Activated CD8-positive, alpha-beta T cell treated with anti-CD3 and anti-CD28 coated beads, Interleukin-2, amount 10 ng/mL, durations not matched to agents 7 days and 5 days (primary cell): Measurements from ENCODE around the gene BCKDHA. TPM values are rescaled to one million over a fixed set of nuclear protein-coding genes. Genes with fewer than 3 reads are reported as not detected.

Experiments
- ATAC-seq: fragments of 150-1000 bp; cut with Tn5 transposase; one replicate; pipeline ENCODE4 v1.10.0; 2021; ENCODE audit warnings: moderate library complexity
- CTCF ChIA-PET: fragments of 350-600 bp; sonication (Branson Sonifier 250); formaldehyde crosslinking; loops from one replicate; lab custom pipeline; 2021; ENCODE audit warnings: antibody characterized with exemption; lab: Charles Lee
- POLR2A ChIA-PET: fragments of 350-600 bp; sonication (Branson Sonifier 250); formaldehyde crosslinking; loops from one replicate; lab custom pipeline; 2021; ENCODE audit warnings: antibody characterized with exemption; lab: Charles Lee
- DNase-seq: peaks from one replicate; pipeline ENCODE4 v3.0.0-alpha.2; 2020
- H3K27ac Mint-ChIP-seq: one replicate; pipeline ENCODE4 v1.8.0; 2021; ENCODE audit warnings: mild to moderate bottlenecking, mixed read lengths
- H3K27me3 Mint-ChIP-seq: one replicate; pipeline ENCODE4 v1.8.0; 2021; ENCODE audit warnings: low read depth, mixed read lengths
- H3K36me3 Mint-ChIP-seq: one replicate; pipeline ENCODE4 v1.8.0; 2021; ENCODE audit warnings: low read depth, mixed read lengths
- H3K4me1 Mint-ChIP-seq: one replicate; pipeline ENCODE4 v1.8.0; 2021; ENCODE audit warnings: low read depth, mixed read lengths
- H3K4me3 Mint-ChIP-seq: one replicate; pipeline ENCODE4 v1.8.0; 2021; ENCODE audit warnings: mild to moderate bottlenecking, mixed read lengths
- H3K9me3 Mint-ChIP-seq: one replicate; pipeline ENCODE4 v1.8.0; 2022; ENCODE audit warnings: mixed read lengths; ENCODE audit not compliant: insufficient read depth
- total RNA-seq, 2 experiments: library from RNA; stranded (reverse); gene quantifications; one replicate each; pipeline ENCODE4 v1.2.3, GENCODE V29; 2021

Gene BCKDHA
- total RNA-seq, 2 experiments from 2014 or later, result 15.8 to 24.5 TPM

DNA sequence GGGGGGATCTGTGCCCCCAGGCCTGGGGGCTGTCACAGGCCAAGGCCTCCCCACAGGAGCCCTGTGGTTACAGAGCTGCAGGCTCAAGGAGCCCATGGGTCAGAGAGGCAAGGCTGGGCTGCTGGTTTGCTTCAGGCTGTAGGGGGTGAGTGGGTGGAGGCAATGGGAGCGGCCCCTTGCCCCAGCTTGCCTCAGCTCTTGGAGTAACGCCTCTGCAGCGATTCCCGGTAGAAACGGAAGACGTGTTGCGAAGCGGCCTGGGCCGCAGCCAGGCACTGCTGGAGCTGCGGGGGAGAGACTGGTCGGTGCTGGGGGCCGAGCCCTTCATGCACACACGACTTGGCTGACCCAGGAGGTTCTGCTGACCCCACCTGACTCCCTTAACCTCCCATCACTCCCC is 11.2 kb upstream of the BCKDHA start:
- H3K36me3 Mint-ChIP-seq, result peaks cover 24% of the 10 kb centered on the region
- POLR2A ChIA-PET, result no interaction called here
- CTCF ChIA-PET, result interaction anchor here (1.2 kb wide), 1 partner anchor 8 kb away, joined by 3 read pairs; no protein-coding TSS in a partner anchor

DNA sequence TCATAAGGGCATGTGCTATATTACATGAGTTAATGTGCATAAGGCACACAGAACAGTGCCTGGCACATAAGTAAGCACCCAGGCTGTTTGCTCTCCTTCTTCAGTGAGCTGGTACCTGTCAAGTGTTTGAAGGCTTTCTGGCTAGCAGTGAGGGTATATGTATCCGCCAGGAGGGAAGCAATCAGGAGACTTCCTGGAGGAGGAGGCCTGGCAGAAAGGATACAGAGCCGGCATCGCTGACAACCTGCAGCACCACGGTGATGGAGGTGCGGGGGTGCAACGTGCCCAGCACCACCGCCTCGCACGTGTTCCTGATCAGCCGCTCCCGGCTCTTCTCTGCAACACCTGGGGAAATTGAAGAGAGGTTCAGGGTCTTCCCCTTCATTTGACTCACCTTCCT is 6.0 kb upstream of the BCKDHA start:
- Mint-ChIP-seq H3K36me3 (peaks cover 17% of the 10 kb centered on the region), H3K9me3 (no peaks in the 10 kb centered on the region), H3K27ac (no peak overlapping the region), H3K4me3 (no peak overlapping the region), H3K27me3 (no peaks in the 10 kb centered on the region), H3K4me1 (peaks cover 12% of the 10 kb centered on the region)
- POLR2A ChIA-PET, result no interaction called here
- DNase-seq, result no peak
- no peak for ATAC-seq
- CTCF ChIA-PET, result no interaction called here

More for the DNA sequence above, 11.2 kb upstream of the BCKDHA start:
- Mint-ChIP-seq H3K4me3 (no peak overlapping the region), H3K9me3 (no peaks in the 10 kb centered on the region), H3K27me3 (no peaks in the 10 kb centered on the region), H3K4me1 (no peaks in the 10 kb centered on the region), H3K27ac (no peak overlapping the region)
- DNase-seq (no peak), ATAC-seq (no peak)

DNA sequence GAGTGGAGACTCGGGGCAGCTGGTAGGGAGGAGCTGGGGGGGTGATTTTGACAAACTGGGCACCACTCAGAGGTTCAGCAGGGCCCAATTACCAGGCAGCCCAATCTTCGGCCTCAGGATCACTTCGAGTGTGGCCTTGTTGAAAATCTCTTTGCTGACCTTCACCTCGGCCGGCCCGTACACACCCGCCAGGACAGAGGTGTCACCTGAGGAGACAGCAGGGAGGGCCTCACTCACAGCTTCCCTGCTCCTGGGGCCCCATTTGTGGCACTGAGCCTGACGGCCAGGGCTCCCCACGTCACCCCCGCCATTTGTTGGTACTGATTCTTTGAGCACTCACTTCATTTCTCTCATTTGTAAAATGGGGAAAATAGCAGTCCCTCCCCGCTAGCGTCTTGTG is 4.8 kb upstream of the BCKDHA start:
- no peak overlapping the region for H3K4me3 Mint-ChIP-seq
- CTCF ChIA-PET, result no interaction called here
- H3K27me3 Mint-ChIP-seq, result no peaks in the 10 kb centered on the region
- peaks cover 17% of the 10 kb centered on the region for H3K36me3 Mint-ChIP-seq
- ATAC-seq (no peak), DNase-seq (no peak)
- no peaks in the 10 kb centered on the region for H3K9me3 Mint-ChIP-seq
- POLR2A ChIA-PET, result no interaction called here
- no peak overlapping the region for H3K27ac Mint-ChIP-seq
- peaks cover 18% of the 10 kb centered on the region for H3K4me1 Mint-ChIP-seq

- H3K4me3 Mint-ChIP-seq, result peak overlapping the region; percentile 99
- H3K36me3 Mint-ChIP-seq, result peaks cover 8% of the 10 kb centered on the region
- no peaks in the 10 kb centered on the region for H3K9me3 Mint-ChIP-seq
- H3K4me1 Mint-ChIP-seq, result peaks cover 37% of the 10 kb centered on the region
- H3K27me3 Mint-ChIP-seq, result no peaks in the 10 kb centered on the region
- H3K27ac Mint-ChIP-seq, result peak overlapping the region; percentile 23
- DNase-seq, result no peak
- no peak for ATAC-seq
- CTCF ChIA-PET, result interaction anchor here (1.1 kb wide), 1 partner anchor 29 kb away, joined by 3 read pairs; no protein-coding TSS in a partner anchor
- POLR2A ChIA-PET, result no interaction called here
Observed at GRCh38 chr19:41395355-41395754, 2.3 kb upstream of the BCKDHA start.

DNA sequence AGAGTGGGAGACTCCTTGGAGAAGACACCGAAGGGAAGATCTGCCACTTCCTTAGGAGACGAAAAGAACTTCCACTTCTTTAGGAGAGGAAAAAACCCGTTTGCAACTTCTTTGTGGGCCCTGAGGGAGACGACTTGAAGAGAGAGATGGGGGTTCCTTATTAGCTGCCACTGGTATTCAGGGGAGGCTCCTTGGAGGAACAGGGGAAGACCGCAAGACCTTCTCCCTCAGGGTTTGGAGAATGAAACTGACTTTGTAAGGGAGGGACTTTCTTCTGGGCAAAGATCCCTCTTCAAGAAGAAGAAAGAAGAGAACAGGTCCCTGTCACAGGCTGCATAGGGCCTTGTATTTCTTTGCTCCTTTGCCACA is 416 bp downstream of the BCKDHA start:
- H3K4me3 Mint-ChIP-seq, result peak overlapping the region; percentile 99
- H3K27me3 Mint-ChIP-seq, result no peaks in the 10 kb centered on the region
- ChIA-PET CTCF (no interaction called here), POLR2A (no interaction called here)
- DNase-seq (no peak), ATAC-seq (no peak)
- H3K4me1 Mint-ChIP-seq, result peaks cover 44% of the 10 kb centered on the region
- H3K27ac Mint-ChIP-seq, result peak overlapping the region; percentile 100
- no peaks in the 10 kb centered on the region for H3K9me3 Mint-ChIP-seq
- peaks cover 7% of the 10 kb centered on the region for H3K36me3 Mint-ChIP-seq

DNA sequence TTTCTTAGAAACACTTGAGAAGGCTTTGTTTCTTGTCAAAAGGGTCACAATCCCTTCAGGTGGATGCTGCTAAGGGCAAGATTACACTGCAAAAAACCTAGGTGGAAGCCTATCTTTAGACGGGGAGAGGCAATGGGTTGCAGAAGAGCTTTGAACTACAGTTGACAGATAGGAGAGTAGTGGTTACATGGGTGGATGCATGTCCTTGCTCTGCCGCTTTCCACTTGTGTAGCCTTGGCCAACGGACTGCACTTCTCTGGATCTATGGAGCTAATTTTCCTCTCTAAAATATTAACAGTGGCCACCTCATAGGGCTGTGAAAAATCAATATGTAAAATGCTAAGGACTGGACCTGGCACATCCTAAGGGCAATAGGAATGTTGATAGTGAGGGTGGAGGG is 980 bp downstream of the BCKDHA start:
- ATAC-seq (no peak), DNase-seq (no peak)
- H3K27ac Mint-ChIP-seq, result peak overlapping the region; percentile 100
- POLR2A ChIA-PET, result interaction anchor here (1.2 kb wide), 1 partner anchor 28 kb away, joined by 3 read pairs; no protein-coding TSS in a partner anchor
- H3K4me3 Mint-ChIP-seq, result peak overlapping the region; percentile 99
- H3K9me3 Mint-ChIP-seq, result no peaks in the 10 kb centered on the region
- H3K36me3 Mint-ChIP-seq, result peaks cover 7% of the 10 kb centered on the region
- CTCF ChIA-PET, result no interaction called here
- no peaks in the 10 kb centered on the region for H3K27me3 Mint-ChIP-seq
- H3K4me1 Mint-ChIP-seq, result peaks cover 48% of the 10 kb centered on the region

GRCh38 chr19:41399091-41399490 is 1.5 kb downstream of the BCKDHA start:
- ChIA-PET POLR2A (interaction anchor here (1.2 kb wide), 1 partner anchor 28 kb away, joined by 3 read pairs; no protein-coding TSS in a partner anchor), CTCF (no interaction called here)
- Mint-ChIP-seq H3K4me1 (peaks cover 49% of the 10 kb centered on the region), H3K9me3 (no peaks in the 10 kb centered on the region), H3K27ac (no peak overlapping the region), H3K27me3 (no peaks in the 10 kb centered on the region), H3K36me3 (peaks cover 7% of the 10 kb centered on the region), H3K4me3 (peak overlapping the region; percentile 99)
- ATAC-seq (no peak), DNase-seq (no peak)

- no peak for DNase-seq
- H3K27ac Mint-ChIP-seq, result no peak overlapping the region
- POLR2A ChIA-PET, result interaction anchor here (1.2 kb wide), 1 partner anchor 27 kb away, joined by 3 read pairs; no protein-coding TSS in a partner anchor
Observed at GRCh38 chr19:41399525-41399924, 1.9 kb downstream of the BCKDHA start.

GRCh38 chr19:41401483-41401882 is 3.9 kb downstream of the BCKDHA start:
- no peak for DNase-seq
- no peak overlapping the region for H3K27ac Mint-ChIP-seq
- peaks cover 7% of the 10 kb centered on the region for H3K36me3 Mint-ChIP-seq
- ATAC-seq, result no peak
- no peak overlapping the region for H3K4me3 Mint-ChIP-seq
- CTCF ChIA-PET, result no interaction called here
- no peaks in the 10 kb centered on the region for H3K27me3 Mint-ChIP-seq
- no peaks in the 10 kb centered on the region for H3K9me3 Mint-ChIP-seq
- peaks cover 38% of the 10 kb centered on the region for H3K4me1 Mint-ChIP-seq
- POLR2A ChIA-PET, result no interaction called here

More at GRCh38 chr19:41399525-41399924, 1.9 kb downstream of the BCKDHA start:
- no peaks in the 10 kb centered on the region for H3K27me3 Mint-ChIP-seq
- no peaks in the 10 kb centered on the region for H3K9me3 Mint-ChIP-seq
- H3K36me3 Mint-ChIP-seq, result peaks cover 7% of the 10 kb centered on the region
- peak overlapping the region; percentile 28 for H3K4me3 Mint-ChIP-seq
- no peak for ATAC-seq
- CTCF ChIA-PET, result no interaction called here
- H3K4me1 Mint-ChIP-seq, result peaks cover 49% of the 10 kb centered on the region

DNA sequence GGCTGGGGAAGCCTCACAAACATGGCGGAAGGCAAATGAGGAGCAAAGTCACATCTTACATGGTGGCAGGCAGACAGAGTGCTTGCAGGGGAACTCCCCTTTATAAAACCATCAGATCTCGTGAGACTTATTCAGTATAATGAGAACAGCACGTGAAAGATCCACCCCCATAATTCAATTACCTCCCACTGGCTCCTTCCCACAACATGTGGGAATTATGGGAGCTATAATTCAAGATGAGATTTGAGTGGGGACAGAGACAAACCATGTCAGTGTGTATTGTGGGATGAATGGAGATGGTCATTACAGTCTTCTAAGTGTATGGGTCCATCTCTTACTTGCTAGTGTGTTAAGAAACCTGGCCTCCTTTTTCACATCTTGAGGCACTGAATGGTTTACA is 4.4 kb downstream of the BCKDHA start:
- ChIA-PET POLR2A (no interaction called here), CTCF (interaction anchor here (0.9 kb wide), 1 partner anchor 93 kb away, joined by 3 read pairs; no protein-coding TSS in a partner anchor)
- Mint-ChIP-seq H3K9me3 (no peaks in the 10 kb centered on the region), H3K4me3 (no peak overlapping the region), H3K27me3 (no peaks in the 10 kb centered on the region), H3K36me3 (peaks cover 7% of the 10 kb centered on the region), H3K27ac (no peak overlapping the region), H3K4me1 (peaks cover 35% of the 10 kb centered on the region)
- DNase-seq (no peak), ATAC-seq (no peak)

DNA sequence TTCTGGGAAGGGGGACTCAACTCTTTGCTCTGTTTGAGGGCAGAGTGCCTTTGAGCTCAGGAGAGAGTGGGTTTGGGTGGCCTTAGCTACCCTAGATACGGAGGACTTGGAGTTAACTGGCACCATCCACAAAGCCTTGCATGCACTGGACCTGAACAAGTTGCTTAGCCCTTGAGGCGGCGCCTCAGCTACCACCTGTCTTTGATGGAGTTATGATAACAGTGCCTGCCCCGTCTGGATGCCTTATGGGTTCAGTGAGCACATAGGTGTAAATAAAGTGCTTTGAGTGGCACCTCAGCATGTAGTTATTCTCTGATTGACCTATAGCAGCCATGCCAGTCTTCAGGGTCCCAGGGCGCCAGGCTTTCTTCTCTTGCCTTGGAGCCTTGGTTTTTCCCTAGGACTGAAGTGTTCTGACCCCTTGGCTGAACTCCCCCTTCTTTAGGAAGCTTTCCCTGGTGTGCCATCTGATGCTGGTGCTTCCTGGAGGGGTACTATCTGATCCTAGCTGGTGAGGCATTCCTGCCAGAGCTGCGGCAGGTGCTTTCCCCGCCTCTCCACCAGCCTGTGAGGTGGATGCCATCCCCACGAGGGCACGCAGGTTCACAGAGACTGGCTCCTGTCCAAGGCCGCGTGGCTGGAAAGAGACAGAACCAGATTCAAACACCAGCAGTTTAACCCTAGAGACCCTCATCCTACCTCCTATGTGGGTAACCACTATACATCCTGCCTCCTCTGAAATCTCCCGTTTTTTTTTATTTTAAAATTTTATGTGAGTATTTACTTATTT is 5.8 kb downstream of the BCKDHA start:
- Mint-ChIP-seq H3K27me3 (no peaks in the 10 kb centered on the region), H3K4me3 (no peak overlapping the region), H3K36me3 (peaks cover 7% of the 10 kb centered on the region), H3K9me3 (no peaks in the 10 kb centered on the region), H3K4me1 (peaks cover 27% of the 10 kb centered on the region), H3K27ac (no peak overlapping the region)
- DNase-seq, result no peak
- POLR2A ChIA-PET, result no interaction called here
- no peak for ATAC-seq
- CTCF ChIA-PET, result no interaction called here

DNA sequence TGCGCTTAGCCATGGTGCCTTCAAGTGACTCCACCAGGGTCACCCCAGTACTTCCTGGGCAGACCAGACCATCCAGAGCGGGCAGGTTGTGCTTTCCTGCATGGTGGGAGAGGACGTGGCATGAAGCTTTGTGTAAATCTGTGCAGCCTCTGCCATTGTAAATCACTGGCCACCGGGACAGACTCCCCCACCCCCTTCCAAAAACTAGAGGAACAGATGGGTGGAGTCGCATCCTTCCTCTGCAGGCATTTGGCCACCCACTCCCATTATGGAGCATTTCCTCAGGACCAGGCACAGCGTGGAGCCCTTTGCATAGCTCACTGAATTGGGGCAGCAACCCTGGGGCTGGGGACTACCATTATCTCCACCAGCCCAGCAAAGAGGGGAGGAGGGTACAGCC is 8.2 kb downstream of the BCKDHA start:
- H3K4me3 Mint-ChIP-seq, result no peak overlapping the region
- ChIA-PET POLR2A (no interaction called here), CTCF (no interaction called here)
- no peak for DNase-seq
- peaks cover 7% of the 10 kb centered on the region for H3K36me3 Mint-ChIP-seq
- ATAC-seq, result no peak
- H3K4me1 Mint-ChIP-seq, result peaks cover 24% of the 10 kb centered on the region
- H3K27ac Mint-ChIP-seq, result no peak overlapping the region
- H3K9me3 Mint-ChIP-seq, result no peaks in the 10 kb centered on the region
- no peaks in the 10 kb centered on the region for H3K27me3 Mint-ChIP-seq
